Coronary artery (tissue), 2 donors: Measurements from ENCODE around the gene KCNT1.

Source experiments
- DNase-seq: peaks from one replicate; pipeline ENCODE4 v3.0.0-alpha.2; 2017; ENCODE audit warnings: low spot score
- H3K27ac ChIP-seq, 2 donors: fragments of 200-600 bp; sonication (generic); one replicate each; pipeline ENCODE4 v1.5.1; 2016 to 2019
- H3K4me3 ChIP-seq: fragments of 200-600 bp; sonication (generic); 2 replicates; pipeline ENCODE4 v1.5.1; 2016; ENCODE audit warnings: mild to moderate bottlenecking, moderate library complexity
- CTCF ChIP-seq: fragments of 200-600 bp; sonication (generic); IDR thresholded peaks from one replicate; pipeline ENCODE4 v1.5.1; 2019; ENCODE audit warnings: antibody characterized with exemption

KCNT1 gene

GRCh38 chr9:135673941-135674340, 28.0 kb upstream of the KCNT1 start:
- no peak overlapping the region for H3K4me3 ChIP-seq
- DNase-seq: no peak
- no peak overlapping the region for H3K27ac ChIP-seq
- no peak for TF ChIP-seq CTCF

GRCh38 chr9:135674977-135675376, 27.0 kb upstream of the KCNT1 start:
- no peak overlapping the region for H3K27ac ChIP-seq
- H3K4me3 ChIP-seq: no peak overlapping the region
- DNase-seq: no peak
- TF ChIP-seq CTCF: no peak

- H3K4me3 ChIP-seq: no peak overlapping the region
- no peak for DNase-seq
- H3K27ac ChIP-seq: no peak overlapping the region
- no peak for TF ChIP-seq CTCF
These were observed 25.1 kb upstream of the KCNT1 start for GRCh38 chr9:135676891-135677290.

- no peak overlapping the region for H3K27ac ChIP-seq
- no peak for TF ChIP-seq CTCF
- DNase-seq: no peak
- no peak overlapping the region for H3K4me3 ChIP-seq
These were observed 24.3 kb upstream of the KCNT1 start for GRCh38 chr9:135677641-135678168.

GRCh38 chr9:135678236-135679017, 23.6 kb upstream of the KCNT1 start:
- TF ChIP-seq CTCF: no peak
- DNase-seq: no peak
- H3K4me3 ChIP-seq: no peak overlapping the region

GRCh38 chr9:135680056-135680455, 21.9 kb upstream of the KCNT1 start:
- DNase-seq: no peak
- Histone ChIP-seq H3K27ac (no peak overlapping the region), H3K4me3 (no peak overlapping the region)
- no peak for TF ChIP-seq CTCF

More at GRCh38 chr9:135678236-135679017, 23.6 kb upstream of the KCNT1 start:
- H3K27ac ChIP-seq: no peak overlapping the region

- Histone ChIP-seq H3K4me3 (no peak overlapping the region), H3K27ac (no peak overlapping the region)
- TF ChIP-seq CTCF: no peak
- no peak for DNase-seq
These were observed 20.8 kb upstream of the KCNT1 start for GRCh38 chr9:135681161-135681560.
